Stimulated activated naive CD8-positive, alpha-beta T cell treated with anti-CD3 and anti-CD28 coated beads, Interleukin-15, amount 100 ng/mL, for 72 hours (primary cell): ENCODE measurements around the gene GIMAP6.

Experiments
- ATAC-seq: fragments of 150-1000 bp; cut with Tn5 transposase; 2 replicates; pipeline ENCODE4 v1.10.0; 2021; ENCODE audit warnings: mild to moderate bottlenecking, moderate library complexity
- DNase-seq, 2 donors: peaks; one replicate each; pipeline ENCODE4 v3.0.0; 2021 to 2022
- H3K27ac Mint-ChIP-seq, 2 donors: one replicate each; pipeline ENCODE4 v1.8.0; 2022; ENCODE audit warnings: mild to moderate bottlenecking in 2 of 2, mixed read lengths in 2 of 2, moderate library complexity in 2 of 2
- H3K27me3 Mint-ChIP-seq: one replicate; pipeline ENCODE4 v1.8.0; 2022; ENCODE audit warnings: mixed read lengths
- H3K4me1 Mint-ChIP-seq: one replicate; pipeline ENCODE4 v1.8.0; 2022; ENCODE audit warnings: mild to moderate bottlenecking, mixed read lengths
- H3K4me3 Mint-ChIP-seq, 2 donors: one replicate each; pipeline ENCODE4 v1.8.0; 2022; ENCODE audit warnings: mild to moderate bottlenecking in 2 of 2, mixed read lengths in 2 of 2, moderate library complexity in 1 of 2
- H3K9me3 Mint-ChIP-seq, 2 donors: one replicate each; pipeline ENCODE4 v1.8.0; 2022; ENCODE audit warnings: mixed read lengths in 2 of 2

The GIMAP6 gene

DNA sequence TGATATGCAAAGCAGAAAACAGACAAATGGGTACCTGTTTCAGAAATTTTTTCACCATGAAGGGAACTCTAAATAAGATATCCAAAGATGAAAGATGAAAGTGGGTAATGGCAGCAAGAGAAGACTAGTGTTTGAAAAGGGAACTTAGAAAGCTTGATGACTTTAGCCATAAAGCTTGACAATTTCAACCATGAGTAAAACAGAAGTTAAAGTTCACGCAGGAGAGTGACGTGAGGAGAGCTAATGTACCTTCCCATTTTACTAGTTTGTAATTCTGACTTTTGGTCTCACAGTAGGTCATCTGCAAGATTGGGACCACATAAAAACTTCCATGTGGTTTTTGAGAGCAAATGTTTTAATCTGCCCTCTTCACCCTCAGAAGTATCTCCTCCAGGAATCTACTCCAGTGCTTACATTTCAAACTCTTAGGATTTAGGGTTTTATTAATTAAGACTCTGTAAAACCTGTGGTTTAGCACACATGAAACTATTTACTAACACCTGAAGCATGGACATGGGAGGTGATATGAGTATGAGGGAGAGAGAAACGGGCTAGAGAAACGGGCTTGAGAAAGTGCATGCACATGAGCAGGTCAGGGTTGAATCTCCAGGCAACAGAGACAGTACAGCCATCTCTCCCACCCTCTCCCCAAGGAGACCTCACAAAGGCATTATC, 28.9 kb upstream of the GIMAP6 start:
- DNase-seq (no peak), ATAC-seq (no peak)
- no peak overlapping the region for H3K4me3 Mint-ChIP-seq
- H3K4me1 Mint-ChIP-seq = peaks cover 52% of the 10 kb centered on the region
- no peak overlapping the region for H3K27ac Mint-ChIP-seq
- H3K27me3 Mint-ChIP-seq = no peaks in the 10 kb centered on the region
- H3K9me3 Mint-ChIP-seq = peaks cover 7 to 29% of the 10 kb centered on the region in 2 donors

DNA sequence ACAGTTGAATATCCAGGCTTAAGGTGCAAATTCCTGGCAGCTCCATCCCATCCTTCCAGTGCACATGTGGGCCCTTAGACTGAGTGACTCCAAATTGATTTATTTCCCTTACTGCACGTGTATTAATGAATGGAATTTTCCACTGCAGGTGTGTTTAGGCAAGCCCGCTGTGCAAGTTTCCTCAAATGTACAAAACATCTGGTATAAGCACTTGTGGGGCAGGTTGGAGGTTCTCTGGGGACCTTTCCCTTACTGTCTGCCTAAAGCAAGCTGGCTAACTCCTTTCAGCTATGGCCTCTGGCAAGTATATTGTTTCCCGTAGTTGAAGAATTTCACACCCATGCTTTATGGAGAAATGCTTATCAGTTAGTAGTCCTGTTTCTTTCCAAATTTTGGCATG, 25.3 kb upstream of the GIMAP6 start:
- no peak overlapping the region for H3K27ac Mint-ChIP-seq
- H3K4me3 Mint-ChIP-seq = no peak overlapping the region

DNA sequence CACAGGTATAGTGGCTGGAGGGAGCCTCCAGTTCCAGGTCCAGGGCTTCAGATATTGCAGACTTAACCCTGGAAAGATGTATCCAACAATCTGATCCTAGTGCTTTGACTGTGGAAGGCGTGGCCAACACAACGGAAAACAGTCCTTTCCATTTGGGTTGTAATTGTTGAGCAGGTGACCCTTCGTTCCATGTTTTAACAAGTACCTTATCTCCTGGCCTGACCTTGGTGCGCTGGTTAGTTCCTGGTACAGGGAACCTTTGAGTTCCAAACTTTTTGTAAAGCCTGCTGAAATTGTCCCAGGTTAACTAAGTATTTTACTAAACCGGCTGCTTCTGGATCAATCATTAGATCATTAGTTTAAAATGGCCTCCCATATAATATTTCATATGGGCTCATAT, 23.9 kb upstream of the GIMAP6 start:
- H3K9me3 Mint-ChIP-seq = peaks cover 18 to 61% of the 10 kb centered on the region in 2 donors
- no peak for DNase-seq
- no peak overlapping the region for H3K27ac Mint-ChIP-seq
- H3K4me1 Mint-ChIP-seq = peaks cover 25% of the 10 kb centered on the region
- no peaks in the 10 kb centered on the region for H3K27me3 Mint-ChIP-seq
- no peak overlapping the region for H3K4me3 Mint-ChIP-seq
- no peak for ATAC-seq

More for the DNA sequence above, 25.3 kb upstream of the GIMAP6 start:
- Mint-ChIP-seq H3K9me3 (peaks cover 3 to 47% of the 10 kb centered on the region in 2 donors), H3K27me3 (no peaks in the 10 kb centered on the region), H3K4me1 (peaks cover 34% of the 10 kb centered on the region)
- DNase-seq (no peak), ATAC-seq (no peak)

DNA sequence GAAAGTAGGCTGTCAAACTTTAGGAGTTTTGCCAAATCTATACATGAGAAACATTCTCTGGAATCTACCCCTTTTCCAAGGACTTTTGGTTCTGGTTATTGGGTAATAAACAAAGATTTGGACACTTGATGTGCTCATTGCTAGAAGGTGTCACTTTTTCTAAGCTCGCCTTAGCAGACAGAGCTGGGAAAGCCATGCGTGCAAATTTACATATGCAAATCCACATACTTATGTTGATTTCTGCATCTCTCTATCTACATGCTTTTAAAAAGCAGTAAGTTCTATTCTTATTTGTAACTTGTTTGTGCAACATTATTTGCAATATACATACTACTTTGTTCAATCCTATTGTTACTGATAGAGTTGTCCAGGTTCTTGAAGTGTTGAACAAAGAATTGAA, 22.5 kb upstream of the GIMAP6 start:
- Mint-ChIP-seq H3K27me3 (no peaks in the 10 kb centered on the region), H3K9me3 (peaks cover 21 to 69% of the 10 kb centered on the region in 2 donors), H3K4me1 (peaks cover 21% of the 10 kb centered on the region), H3K27ac (no peak overlapping the region), H3K4me3 (no peak overlapping the region)
- DNase-seq (no peak), ATAC-seq (no peak)

DNA sequence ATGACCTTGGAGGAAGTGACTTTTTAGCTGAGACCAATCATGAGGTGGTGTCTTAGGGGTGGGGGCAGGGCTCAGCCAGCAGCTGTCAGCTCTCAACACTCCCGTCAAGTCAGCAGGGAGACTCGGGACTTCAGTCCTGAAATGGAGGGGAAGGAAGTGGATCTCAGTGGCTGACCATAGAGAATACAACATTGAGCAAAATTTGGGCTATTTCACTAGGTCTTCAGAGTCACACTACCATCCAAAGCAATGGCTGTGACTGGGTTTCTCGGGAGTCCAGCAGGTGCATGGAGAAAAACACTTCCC, 16.8 kb upstream of the GIMAP6 start:
- DNase-seq = no peak
- Mint-ChIP-seq H3K27me3 (no peaks in the 10 kb centered on the region), H3K9me3 (peaks cover 41 to 77% of the 10 kb centered on the region in 2 donors), H3K27ac (peak overlapping the region in 1 of 2 donors; percentile 29), H3K4me1 (peaks cover 55% of the 10 kb centered on the region), H3K4me3 (no peak overlapping the region)
- no peak for ATAC-seq

DNA sequence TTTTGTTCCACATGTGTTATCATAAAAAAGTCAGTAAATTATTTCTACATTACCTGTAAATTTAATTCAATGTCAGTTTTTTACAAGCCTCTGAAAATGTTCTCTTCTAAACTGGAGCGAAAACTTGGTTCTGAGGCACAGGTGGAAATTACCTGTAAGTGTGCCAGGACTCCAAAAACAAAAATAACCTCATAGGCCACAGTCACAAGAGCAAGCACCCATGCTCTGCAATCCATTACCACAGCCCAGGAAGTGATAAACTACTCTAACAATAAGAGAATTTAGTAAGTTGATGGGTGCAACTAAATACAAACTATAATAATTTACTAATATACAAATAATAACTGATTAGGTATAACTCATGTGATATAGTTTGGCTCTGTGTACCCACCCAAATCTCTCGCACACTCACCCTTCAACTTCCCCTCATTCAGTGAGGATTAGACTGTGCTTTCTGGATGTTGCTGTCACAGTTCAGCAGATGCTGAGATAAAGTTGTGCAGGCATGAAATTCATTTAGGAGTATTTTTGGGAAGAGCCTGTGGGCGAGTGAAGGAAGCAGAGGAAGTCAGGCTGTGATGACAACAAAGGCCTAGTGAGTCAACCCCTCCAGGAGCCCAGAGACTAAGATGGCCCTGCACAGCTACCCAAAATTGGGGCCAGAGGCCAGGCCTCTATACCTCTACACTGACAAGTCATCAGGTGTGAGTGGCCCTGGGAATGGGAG, 16.3 kb upstream of the GIMAP6 start:
- Mint-ChIP-seq H3K9me3 (peaks cover 46 to 74% of the 10 kb centered on the region in 2 donors), H3K27ac (peak overlapping the region in 1 of 2 donors; percentile 29), H3K4me3 (no peak overlapping the region), H3K27me3 (no peaks in the 10 kb centered on the region), H3K4me1 (peaks cover 50% of the 10 kb centered on the region)
- ATAC-seq (no peak), DNase-seq (no peak)

DNA sequence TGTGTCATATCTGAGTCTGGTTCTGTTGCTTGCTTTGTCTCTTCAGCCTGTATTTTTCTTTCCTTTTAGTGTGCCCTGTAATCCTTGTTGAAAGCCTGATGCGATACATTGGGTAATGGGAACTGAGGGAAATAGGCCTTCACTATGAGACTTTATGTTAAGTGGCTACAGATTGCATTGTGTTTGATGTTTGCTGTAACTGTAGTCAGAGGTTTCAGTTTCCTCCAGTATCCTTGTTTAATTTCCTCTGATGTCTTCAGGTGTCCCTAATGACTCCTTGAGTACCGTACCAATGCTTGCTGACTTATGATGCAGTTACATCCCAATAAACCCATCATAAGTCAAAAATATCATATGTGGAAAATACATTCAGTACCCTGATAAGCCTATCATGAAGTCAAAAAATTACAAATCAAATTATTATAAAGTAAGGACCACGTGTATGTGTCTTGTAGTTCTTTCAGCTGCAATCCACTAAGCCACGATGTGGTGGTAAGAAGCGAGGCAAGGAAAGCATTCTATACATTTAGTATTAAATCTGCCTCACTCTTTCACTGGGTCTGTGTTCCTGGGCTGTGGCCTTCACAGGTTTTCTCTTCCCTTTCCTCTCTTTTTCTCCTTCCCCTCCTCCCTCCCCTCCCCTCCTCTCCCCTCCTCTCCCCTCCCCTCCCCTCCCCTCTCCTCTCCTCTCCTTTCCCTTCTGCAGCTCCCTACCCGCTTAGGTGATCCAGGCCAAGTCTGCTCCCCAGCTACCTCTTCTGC, 13.3 kb upstream of the GIMAP6 start:
- H3K27me3 Mint-ChIP-seq = no peaks in the 10 kb centered on the region
- DNase-seq = no peak
- peaks cover 35 to 49% of the 10 kb centered on the region in 2 donors for H3K9me3 Mint-ChIP-seq
- H3K4me3 Mint-ChIP-seq = peak overlapping the region; percentile 22 to 40
- ATAC-seq = no peak
- peaks cover 58% of the 10 kb centered on the region for H3K4me1 Mint-ChIP-seq
- peak overlapping the region; percentile 8 to 70 for H3K27ac Mint-ChIP-seq

DNA sequence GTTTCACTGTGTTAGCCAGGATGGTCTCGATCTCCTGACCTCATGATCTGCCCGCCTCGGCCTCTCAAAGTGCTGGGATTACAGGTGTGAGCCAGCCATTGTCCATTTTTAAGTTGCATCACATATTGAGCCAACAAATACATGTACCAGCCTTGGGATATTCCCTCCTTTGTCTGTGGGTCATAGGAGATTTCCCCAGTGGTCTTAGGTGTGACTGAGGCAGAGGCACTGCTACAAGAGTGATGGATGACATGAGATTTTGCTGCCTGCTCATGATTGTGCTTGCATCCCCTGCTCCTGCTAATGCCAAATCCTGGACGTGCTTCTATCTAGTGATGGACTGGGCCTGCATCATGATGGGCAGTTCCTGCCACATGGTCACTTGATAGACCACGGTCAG, 10.7 kb upstream of the GIMAP6 start:
- no peak overlapping the region for H3K4me3 Mint-ChIP-seq
- peaks cover 40% of the 10 kb centered on the region for H3K4me1 Mint-ChIP-seq
- ATAC-seq (peak; percentile 49), DNase-seq (no peak)
- H3K27ac Mint-ChIP-seq = no peak overlapping the region
- H3K9me3 Mint-ChIP-seq = peaks cover 48 to 54% of the 10 kb centered on the region in 2 donors
- no peaks in the 10 kb centered on the region for H3K27me3 Mint-ChIP-seq

DNA sequence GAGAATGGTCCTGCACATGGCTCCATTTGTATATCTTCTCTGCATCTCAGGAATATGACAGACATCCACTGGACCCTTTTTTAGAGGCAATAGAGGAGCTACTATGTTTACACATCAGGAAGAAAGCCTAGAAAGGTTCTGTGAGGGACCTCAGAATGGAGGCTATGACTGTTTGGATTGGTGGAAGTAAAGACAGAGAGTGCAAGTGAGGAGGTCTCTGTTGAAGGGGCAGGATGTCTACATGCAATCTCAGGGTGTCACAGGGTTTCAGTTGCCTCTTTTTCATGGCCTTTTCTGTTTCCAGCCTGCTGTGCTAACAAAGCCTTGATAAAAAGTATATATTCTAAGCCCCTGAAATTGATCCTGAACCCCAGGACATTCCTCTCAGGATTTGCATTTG, 9.7 kb upstream of the GIMAP6 start:
- H3K27ac Mint-ChIP-seq = peak overlapping the region in 1 of 2 donors; percentile 43
- no peak overlapping the region for H3K4me3 Mint-ChIP-seq
- H3K27me3 Mint-ChIP-seq = no peaks in the 10 kb centered on the region
- H3K4me1 Mint-ChIP-seq = peaks cover 46% of the 10 kb centered on the region
- ATAC-seq (no peak), DNase-seq (no peak)
- H3K9me3 Mint-ChIP-seq = peaks cover 56 to 61% of the 10 kb centered on the region in 2 donors

DNA sequence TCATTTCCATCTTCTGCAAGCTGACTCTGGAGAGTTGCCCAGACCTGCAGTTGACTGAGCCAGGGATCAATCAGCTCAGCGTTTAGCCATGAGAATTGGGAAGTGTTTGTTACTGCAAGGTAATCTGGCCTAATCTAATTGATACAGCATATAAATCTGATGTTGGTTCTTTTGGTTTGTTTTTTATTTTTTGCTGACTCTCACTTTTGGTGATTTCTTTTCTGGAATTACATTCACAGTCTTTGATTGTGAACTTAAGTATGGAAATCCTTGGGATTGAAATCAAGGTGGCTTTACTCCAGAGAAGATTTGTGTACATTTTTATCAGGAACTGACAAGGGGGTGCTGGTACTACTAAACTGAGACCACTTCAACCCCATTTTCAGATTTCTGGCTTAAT, 1.7 kb upstream of the GIMAP6 start:
- Mint-ChIP-seq H3K27ac (peak overlapping the region in 1 of 2 donors; percentile 62), H3K4me3 (peak overlapping the region in 1 of 2 donors; percentile 45), H3K4me1 (peaks cover 51% of the 10 kb centered on the region), H3K27me3 (no peaks in the 10 kb centered on the region), H3K9me3 (peaks cover 31 to 38% of the 10 kb centered on the region in 2 donors)
- no peak for DNase-seq
- ATAC-seq = no peak

DNA sequence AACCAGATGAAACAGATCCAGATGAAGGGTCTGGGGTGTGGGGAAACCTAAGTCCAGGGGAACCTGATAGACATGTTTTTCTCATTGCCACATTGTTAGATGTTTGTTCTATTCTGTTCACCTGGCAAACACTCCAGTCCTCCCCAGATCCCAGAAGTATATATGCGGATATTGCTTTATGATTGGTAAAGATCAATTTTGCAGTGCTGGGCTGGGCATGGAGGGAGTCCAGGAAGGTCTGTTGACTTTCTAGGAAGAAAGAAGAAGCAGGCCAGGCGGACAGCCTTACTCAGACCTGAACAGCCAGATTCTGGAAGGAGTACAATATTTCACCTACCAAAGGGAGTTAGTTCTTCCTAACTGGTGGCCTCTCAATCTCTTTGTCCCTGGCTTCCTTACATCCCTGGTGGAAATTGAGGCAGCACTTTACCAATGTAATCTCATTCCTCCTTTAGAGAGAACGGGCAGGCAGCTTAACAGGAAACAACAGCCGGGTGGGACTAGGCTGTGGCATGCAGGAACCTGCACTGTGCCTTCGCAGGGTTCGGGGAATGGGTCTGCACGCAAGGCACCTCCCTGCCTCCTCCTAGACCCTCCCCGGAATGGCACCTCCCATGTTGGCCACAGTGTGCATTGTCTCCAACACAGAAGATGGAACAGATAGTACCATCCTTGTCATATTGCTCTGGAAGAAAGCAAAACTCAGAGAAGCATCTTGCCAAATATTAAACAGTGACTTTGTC, 930 bp downstream of the GIMAP6 start:
- Mint-ChIP-seq H3K9me3 (peaks cover 18 to 25% of the 10 kb centered on the region in 2 donors), H3K4me3 (peak overlapping the region; percentile 79 to 97), H3K27ac (peak overlapping the region; percentile 49 to 98), H3K4me1 (peaks cover 63% of the 10 kb centered on the region), H3K27me3 (no peaks in the 10 kb centered on the region)
- ATAC-seq = peak; percentile 90
- peak; percentile 31 to 52 for DNase-seq

DNA sequence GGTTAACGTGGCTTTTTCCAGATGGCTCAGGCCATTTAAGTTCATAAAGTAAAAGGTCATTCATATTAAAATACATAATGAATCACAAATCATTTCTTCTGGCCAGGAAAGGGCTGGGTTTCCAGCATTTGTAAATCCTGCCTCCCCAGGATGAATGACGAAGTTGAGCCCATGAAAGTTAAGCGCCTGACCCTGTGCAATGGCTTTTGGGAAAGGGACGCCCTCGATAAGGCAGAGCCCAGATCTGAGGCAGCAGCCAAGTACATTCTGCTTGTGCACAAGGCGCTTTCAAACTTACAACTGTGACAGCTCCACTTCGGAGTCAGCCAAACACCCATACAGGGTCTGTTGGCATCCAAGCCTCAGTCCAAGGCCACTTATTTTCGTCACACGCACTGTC, 2.8 kb downstream of the GIMAP6 start:
- Mint-ChIP-seq H3K27ac (no peak overlapping the region), H3K4me1 (peaks cover 62% of the 10 kb centered on the region), H3K27me3 (no peaks in the 10 kb centered on the region), H3K4me3 (no peak overlapping the region), H3K9me3 (peaks cover 5 to 21% of the 10 kb centered on the region in 2 donors)
- no peak for ATAC-seq
- DNase-seq = no peak

DNA sequence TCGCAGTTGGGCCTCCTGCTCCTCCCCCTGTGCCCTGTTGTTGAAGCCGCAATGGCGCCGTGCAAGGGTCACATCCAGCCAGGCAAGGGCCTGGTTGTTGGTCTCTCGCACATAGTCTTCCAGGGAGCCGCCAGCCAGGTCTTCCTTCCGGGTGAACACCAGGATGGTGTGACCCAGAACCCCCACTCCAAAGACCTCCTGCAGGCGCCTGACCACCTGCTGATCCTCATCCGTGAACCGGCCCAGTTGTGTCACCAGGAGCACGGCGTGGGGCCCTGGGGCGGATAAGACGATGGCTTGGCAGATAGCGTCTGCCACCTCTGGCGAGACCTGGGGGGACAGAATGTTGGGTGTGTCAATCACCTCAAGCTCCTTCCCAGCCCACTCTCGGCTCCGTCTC, 4.2 kb downstream of the GIMAP6 start:
- ATAC-seq = no peak
- DNase-seq = no peak
- Mint-ChIP-seq H3K27ac (peak overlapping the region in 1 of 2 donors; percentile 21), H3K4me3 (no peak overlapping the region), H3K9me3 (peaks cover 5 to 21% of the 10 kb centered on the region in 2 donors), H3K27me3 (no peaks in the 10 kb centered on the region), H3K4me1 (peaks cover 65% of the 10 kb centered on the region)

DNA sequence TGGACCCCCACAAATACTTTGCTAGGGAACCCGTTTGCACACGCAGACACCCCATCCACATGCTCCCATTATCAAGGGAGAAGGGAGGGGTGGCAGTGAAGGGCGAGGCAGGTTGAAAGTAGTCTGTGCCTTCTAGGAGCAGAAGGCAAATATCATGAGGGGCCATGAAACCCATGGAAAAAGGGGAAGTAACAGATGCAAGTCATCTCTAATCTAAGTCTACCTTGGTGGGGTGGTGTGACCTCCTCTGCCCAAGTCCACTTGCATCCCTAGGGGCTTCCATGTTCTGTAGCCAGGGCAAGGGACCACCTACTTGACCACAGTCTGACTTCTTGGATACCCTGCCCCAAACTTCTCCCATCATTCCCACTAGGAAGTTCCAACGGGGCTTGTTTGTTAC, 5.5 kb downstream of the GIMAP6 start:
- Mint-ChIP-seq H3K4me1 (peaks cover 68% of the 10 kb centered on the region), H3K9me3 (peaks cover 5 to 21% of the 10 kb centered on the region in 2 donors), H3K4me3 (no peak overlapping the region), H3K27ac (no peak overlapping the region), H3K27me3 (no peaks in the 10 kb centered on the region)
- ATAC-seq (no peak), DNase-seq (no peak)

DNA sequence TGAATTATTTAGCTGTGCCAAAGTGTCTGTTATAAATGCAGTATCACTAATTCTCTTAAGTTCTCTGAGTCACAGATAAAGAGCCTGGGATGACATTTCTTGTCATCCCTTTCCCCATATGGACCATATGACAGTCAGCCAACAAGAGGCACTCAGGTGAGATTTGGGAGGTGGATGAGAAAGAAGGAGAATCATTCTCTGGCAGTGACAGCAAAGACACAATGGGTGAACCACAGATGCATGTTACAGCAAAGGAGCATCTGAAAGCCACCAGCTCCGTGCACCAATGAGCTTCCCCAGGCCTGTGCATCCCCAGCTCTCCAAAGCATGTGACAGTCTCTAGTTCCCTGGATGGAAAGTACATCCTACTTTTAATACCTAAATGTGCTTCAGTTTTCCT, 10.8 kb downstream of the GIMAP6 start:
- H3K27me3 Mint-ChIP-seq = no peaks in the 10 kb centered on the region
- peak; percentile 68 for ATAC-seq

More for the DNA sequence above, 10.8 kb downstream of the GIMAP6 start:
- no peak for DNase-seq
- Mint-ChIP-seq H3K9me3 (peaks cover 4 to 15% of the 10 kb centered on the region in 2 donors), H3K4me3 (peak overlapping the region; percentile 18 to 66), H3K27ac (peak overlapping the region in 1 of 2 donors; percentile 77), H3K4me1 (peaks cover 52% of the 10 kb centered on the region)
